Measurements from ENCODE around the gene ALPI. TPM values are rescaled to one million over a fixed set of nuclear protein-coding genes. Genes with fewer than 3 reads are reported as not detected.
A peak's percentile ranks its signal among the peaks of the same experiment; 100 is the strongest.

ALPI gene
- total RNA-seq, 2 experiments from 2014 or later, result not detected

- no peak for DNase-seq
- Mint-ChIP-seq H3K4me1 (ENCODE audit: low read depth) (no peaks in the 10 kb centered on the region), H3K9me3 (no peaks in the 10 kb centered on the region), H3K27me3 (ENCODE audit: low read depth) (peaks cover 11% of the 10 kb centered on the region), H3K4me3 (no peak overlapping the region), H3K27ac (no peak overlapping the region), H3K36me3 (ENCODE audit: low read depth) (no peaks in the 10 kb centered on the region)
- CTCF ChIA-PET, result interaction anchor here (1.3 kb wide), 1 partner anchor 21 kb away, joined by 3 read pairs; no protein-coding TSS in a partner anchor
- intact Hi-C loops (cut with micrococcal nuclease), result no loop called here
Observed at GRCh38 chr2:232460171-232460570, 4.2 kb downstream of the ALPI start.

GRCh38 chr2:232463701-232464543 lies 8.0 kb downstream of the ALPI start:
- H3K27ac Mint-ChIP-seq, result no peak overlapping the region
- no peaks in the 10 kb centered on the region for H3K36me3 Mint-ChIP-seq (ENCODE audit: low read depth)
- intact Hi-C loops (cut with micrococcal nuclease), result no loop called here
- CTCF ChIA-PET, result interaction anchor here (1.0 to 1.3 kb wide), 2 partner anchors 17 to 130 kb away, joined by 3 to 6 read pairs; no protein-coding TSS in a partner anchor
- no peak for DNase-seq
- peaks cover 7% of the 10 kb centered on the region for H3K27me3 Mint-ChIP-seq (ENCODE audit: low read depth)
- H3K9me3 Mint-ChIP-seq, result no peaks in the 10 kb centered on the region
- H3K4me3 Mint-ChIP-seq, result no peak overlapping the region
- H3K4me1 Mint-ChIP-seq (ENCODE audit: low read depth), result no peaks in the 10 kb centered on the region

- no peak for DNase-seq
- CTCF ChIA-PET, result interaction anchor here (1.0 to 1.3 kb wide), 2 partner anchors 17 to 131 kb away, joined by 3 to 6 read pairs; no protein-coding TSS in a partner anchor
- no peaks in the 10 kb centered on the region for H3K9me3 Mint-ChIP-seq
- no peak overlapping the region for H3K27ac Mint-ChIP-seq
- H3K36me3 Mint-ChIP-seq (ENCODE audit: low read depth), result no peaks in the 10 kb centered on the region
- intact Hi-C loops (cut with micrococcal nuclease), result no loop called here
- no peak overlapping the region for H3K4me3 Mint-ChIP-seq
- no peaks in the 10 kb centered on the region for H3K4me1 Mint-ChIP-seq (ENCODE audit: low read depth)
- H3K27me3 Mint-ChIP-seq (ENCODE audit: low read depth), result peaks cover 3% of the 10 kb centered on the region
Observed at GRCh38 chr2:232464544-232464885, 8.6 kb downstream of the ALPI start.

- DNase-seq, result no peak
- Mint-ChIP-seq H3K36me3 (ENCODE audit: low read depth) (no peaks in the 10 kb centered on the region), H3K4me1 (ENCODE audit: low read depth) (no peaks in the 10 kb centered on the region), H3K27ac (no peak overlapping the region), H3K27me3 (ENCODE audit: low read depth) (no peaks in the 10 kb centered on the region), H3K4me3 (no peak overlapping the region), H3K9me3 (no peaks in the 10 kb centered on the region)
- CTCF ChIA-PET, result interaction anchor here (0.6 kb wide), 2 partner anchors 18 to 856 kb away, joined by 3 read pairs; no protein-coding TSS in a partner anchor
- intact Hi-C loops (cut with micrococcal nuclease), result no loop called here
Observed at GRCh38 chr2:232465061-232465460, 9.1 kb downstream of the ALPI start.

GRCh38 chr2:232466221-232466620 lies 10.3 kb downstream of the ALPI start:
- intact Hi-C loops (cut with micrococcal nuclease), result no loop called here
- no peak overlapping the region for H3K4me3 Mint-ChIP-seq
- H3K27me3 Mint-ChIP-seq (ENCODE audit: low read depth), result peaks cover 5% of the 10 kb centered on the region
- DNase-seq, result no peak
- H3K4me1 Mint-ChIP-seq (ENCODE audit: low read depth), result no peaks in the 10 kb centered on the region
- CTCF ChIA-PET, result no interaction called here
- H3K9me3 Mint-ChIP-seq, result no peaks in the 10 kb centered on the region
- no peaks in the 10 kb centered on the region for H3K36me3 Mint-ChIP-seq (ENCODE audit: low read depth)
- H3K27ac Mint-ChIP-seq, result no peak overlapping the region

GRCh38 chr2:232473467-232473890 lies 17.5 kb downstream of the ALPI start:
- CTCF ChIA-PET, result interaction anchor here (0.6 to 1.0 kb wide), 5 partner anchors 27 to 60 kb away, joined by 3 read pairs; no protein-coding TSS in a partner anchor
- Mint-ChIP-seq H3K4me3 (no peak overlapping the region), H3K4me1 (ENCODE audit: low read depth) (no peaks in the 10 kb centered on the region), H3K36me3 (ENCODE audit: low read depth) (no peaks in the 10 kb centered on the region), H3K27me3 (ENCODE audit: low read depth) (peaks cover 23% of the 10 kb centered on the region), H3K27ac (no peak overlapping the region), H3K9me3 (peaks cover 14% of the 10 kb centered on the region)
- no peak for DNase-seq
- intact Hi-C loops (cut with micrococcal nuclease), result no loop called here

GRCh38 chr2:232476045-232476444 lies 20.1 kb downstream of the ALPI start:
- no peak overlapping the region for H3K27ac Mint-ChIP-seq
- no peak for DNase-seq
- CTCF ChIA-PET, result no interaction called here
- intact Hi-C loops (cut with micrococcal nuclease), result no loop called here
- no peaks in the 10 kb centered on the region for H3K36me3 Mint-ChIP-seq (ENCODE audit: low read depth)
- H3K4me3 Mint-ChIP-seq, result no peak overlapping the region
- H3K9me3 Mint-ChIP-seq, result peaks cover 14% of the 10 kb centered on the region
- H3K4me1 Mint-ChIP-seq (ENCODE audit: low read depth), result no peaks in the 10 kb centered on the region
- H3K27me3 Mint-ChIP-seq (ENCODE audit: low read depth), result peaks cover 18% of the 10 kb centered on the region

- no peak for DNase-seq
- intact Hi-C loops (cut with micrococcal nuclease), result no loop called here
- Mint-ChIP-seq H3K4me1 (ENCODE audit: low read depth) (no peaks in the 10 kb centered on the region), H3K27me3 (ENCODE audit: low read depth) (peaks cover 13% of the 10 kb centered on the region), H3K36me3 (ENCODE audit: low read depth) (no peaks in the 10 kb centered on the region), H3K9me3 (peaks cover 11% of the 10 kb centered on the region), H3K4me3 (no peak overlapping the region), H3K27ac (no peak overlapping the region)
- CTCF ChIA-PET, result interaction anchor here (1.4 kb wide), 1 partner anchor 29 kb away, joined by 3 read pairs; no protein-coding TSS in a partner anchor
Observed at GRCh38 chr2:232476791-232477190, 20.8 kb downstream of the ALPI start.

GRCh38 chr2:232477751-232478510 lies 22.0 kb downstream of the ALPI start:
- H3K27me3 Mint-ChIP-seq (ENCODE audit: low read depth), result peaks cover 8% of the 10 kb centered on the region
- DNase-seq, result peak; percentile 0
- no peaks in the 10 kb centered on the region for H3K36me3 Mint-ChIP-seq (ENCODE audit: low read depth)
- H3K4me3 Mint-ChIP-seq, result no peak overlapping the region
- intact Hi-C loops (cut with micrococcal nuclease), result no loop called here
- H3K4me1 Mint-ChIP-seq (ENCODE audit: low read depth), result no peaks in the 10 kb centered on the region
- peaks cover under 1% of the 10 kb centered on the region for H3K9me3 Mint-ChIP-seq
- H3K27ac Mint-ChIP-seq, result no peak overlapping the region
- CTCF ChIA-PET, result interaction anchor here (1.4 kb wide), 1 partner anchor 30 kb away, joined by 3 read pairs; no protein-coding TSS in a partner anchor

- no peaks in the 10 kb centered on the region for H3K4me1 Mint-ChIP-seq (ENCODE audit: low read depth)
- no peaks in the 10 kb centered on the region for H3K9me3 Mint-ChIP-seq
- no peaks in the 10 kb centered on the region for H3K36me3 Mint-ChIP-seq (ENCODE audit: low read depth)
- H3K27ac Mint-ChIP-seq, result no peak overlapping the region
- DNase-seq, result peak; percentile 2
- intact Hi-C loops (cut with micrococcal nuclease), result no loop called here
- H3K4me3 Mint-ChIP-seq, result no peak overlapping the region
- CTCF ChIA-PET, result no interaction called here
- H3K27me3 Mint-ChIP-seq (ENCODE audit: low read depth), result peaks cover 4% of the 10 kb centered on the region
Observed at GRCh38 chr2:232478571-232479340, 22.8 kb downstream of the ALPI start.

- Mint-ChIP-seq H3K27ac (no peak overlapping the region), H3K4me1 (ENCODE audit: low read depth) (no peaks in the 10 kb centered on the region), H3K9me3 (no peaks in the 10 kb centered on the region), H3K4me3 (no peak overlapping the region), H3K36me3 (ENCODE audit: low read depth) (no peaks in the 10 kb centered on the region), H3K27me3 (ENCODE audit: low read depth) (peaks cover 6% of the 10 kb centered on the region)
- intact Hi-C loops (cut with micrococcal nuclease), result no loop called here
- CTCF ChIA-PET, result no interaction called here
- peak; percentile 3 for DNase-seq
Observed at GRCh38 chr2:232479341-232480200, 23.6 kb downstream of the ALPI start.
